Stimulated activated CD8-positive, alpha-beta memory T cell treated with anti-CD3 and anti-CD28 coated beads, Interleukin-4, amount 100 ng/mL, for 1 hour (primary cell): ENCODE results near the gene PTCH2.

ENCODE experiments used
- DNase-seq, 2 donors: peaks; one replicate each; pipeline ENCODE4 v3.0.0-alpha.2; 2020; ENCODE audit warnings: low read depth in 2 of 2, low spot score in 1 of 2

PTCH2 gene, protein sequence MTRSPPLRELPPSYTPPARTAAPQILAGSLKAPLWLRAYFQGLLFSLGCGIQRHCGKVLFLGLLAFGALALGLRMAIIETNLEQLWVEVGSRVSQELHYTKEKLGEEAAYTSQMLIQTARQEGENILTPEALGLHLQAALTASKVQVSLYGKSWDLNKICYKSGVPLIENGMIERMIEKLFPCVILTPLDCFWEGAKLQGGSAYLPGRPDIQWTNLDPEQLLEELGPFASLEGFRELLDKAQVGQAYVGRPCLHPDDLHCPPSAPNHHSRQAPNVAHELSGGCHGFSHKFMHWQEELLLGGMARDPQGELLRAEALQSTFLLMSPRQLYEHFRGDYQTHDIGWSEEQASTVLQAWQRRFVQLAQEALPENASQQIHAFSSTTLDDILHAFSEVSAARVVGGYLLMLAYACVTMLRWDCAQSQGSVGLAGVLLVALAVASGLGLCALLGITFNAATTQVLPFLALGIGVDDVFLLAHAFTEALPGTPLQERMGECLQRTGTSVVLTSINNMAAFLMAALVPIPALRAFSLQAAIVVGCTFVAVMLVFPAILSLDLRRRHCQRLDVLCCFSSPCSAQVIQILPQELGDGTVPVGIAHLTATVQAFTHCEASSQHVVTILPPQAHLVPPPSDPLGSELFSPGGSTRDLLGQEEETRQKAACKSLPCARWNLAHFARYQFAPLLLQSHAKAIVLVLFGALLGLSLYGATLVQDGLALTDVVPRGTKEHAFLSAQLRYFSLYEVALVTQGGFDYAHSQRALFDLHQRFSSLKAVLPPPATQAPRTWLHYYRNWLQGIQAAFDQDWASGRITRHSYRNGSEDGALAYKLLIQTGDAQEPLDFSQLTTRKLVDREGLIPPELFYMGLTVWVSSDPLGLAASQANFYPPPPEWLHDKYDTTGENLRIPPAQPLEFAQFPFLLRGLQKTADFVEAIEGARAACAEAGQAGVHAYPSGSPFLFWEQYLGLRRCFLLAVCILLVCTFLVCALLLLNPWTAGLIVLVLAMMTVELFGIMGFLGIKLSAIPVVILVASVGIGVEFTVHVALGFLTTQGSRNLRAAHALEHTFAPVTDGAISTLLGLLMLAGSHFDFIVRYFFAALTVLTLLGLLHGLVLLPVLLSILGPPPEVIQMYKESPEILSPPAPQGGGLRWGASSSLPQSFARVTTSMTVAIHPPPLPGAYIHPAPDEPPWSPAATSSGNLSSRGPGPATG

DNA sequence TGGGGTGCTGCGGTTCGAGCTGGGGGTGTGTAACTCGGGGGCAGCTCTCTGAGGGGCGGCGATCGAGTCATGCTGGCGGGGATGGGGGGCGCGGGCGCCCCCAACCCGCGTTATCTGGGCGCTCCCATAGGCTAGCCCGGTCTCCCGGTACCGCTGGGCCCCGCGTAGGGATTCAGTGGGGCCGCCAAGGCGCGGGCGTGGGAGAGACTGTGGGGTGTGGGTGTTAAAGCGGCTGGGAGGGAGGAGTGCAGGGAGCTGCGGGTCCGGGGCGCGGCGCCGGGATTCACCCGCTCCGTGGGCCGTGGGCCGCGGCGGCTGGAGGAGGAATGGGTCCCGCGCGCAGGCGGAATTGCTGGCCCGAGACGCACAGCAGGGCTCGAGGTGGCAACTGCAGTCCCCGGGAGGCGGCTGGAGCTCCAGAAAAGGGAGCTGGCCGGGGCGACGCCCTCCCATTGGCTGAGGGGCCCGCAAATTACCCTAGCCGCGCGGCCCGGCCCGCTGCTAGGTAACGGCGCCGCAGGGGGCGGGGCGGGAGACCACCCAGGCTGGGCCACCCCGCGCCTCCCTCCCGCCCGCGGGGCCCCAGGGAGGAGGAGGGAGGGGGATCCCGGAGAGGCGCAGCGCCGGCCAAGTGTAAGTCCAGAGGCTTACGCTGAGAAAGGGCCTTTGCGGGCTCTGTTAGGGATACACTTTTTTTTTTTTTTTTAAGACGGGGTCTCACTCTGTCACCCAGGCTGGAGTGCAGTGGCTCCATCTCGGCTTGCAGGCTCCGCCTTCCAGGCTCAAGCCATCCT, at the start of gene PTCH2:
Gene PTCH2 (minus strand): TSS at position 392 of the 794 bp plus-strand sequence. CDS start 321 bp downstream, at position 71.
- DNase-seq, result peak in 1 of 2 donors; percentile 6

DNA sequence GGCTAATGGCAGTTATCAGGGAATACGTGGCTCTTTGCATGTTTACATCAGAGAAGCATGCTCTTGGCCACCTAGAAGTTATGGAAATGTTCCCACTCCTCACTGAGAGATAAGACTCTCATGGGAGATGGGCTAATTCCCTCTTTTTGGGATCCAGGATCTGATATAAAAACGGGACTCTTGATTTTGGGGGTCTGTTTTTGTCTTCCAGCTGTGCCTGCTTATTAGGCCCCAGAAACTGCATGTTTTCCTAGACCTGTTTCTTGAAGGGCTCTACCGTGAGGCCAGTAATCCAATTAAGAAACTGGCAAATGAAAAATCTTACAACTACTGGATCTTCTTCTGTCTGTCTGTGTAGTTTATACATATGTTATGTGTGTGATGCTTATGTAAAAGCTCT, 47.0 kb upstream of the PTCH2 start:
- DNase-seq, result no peak

DNA sequence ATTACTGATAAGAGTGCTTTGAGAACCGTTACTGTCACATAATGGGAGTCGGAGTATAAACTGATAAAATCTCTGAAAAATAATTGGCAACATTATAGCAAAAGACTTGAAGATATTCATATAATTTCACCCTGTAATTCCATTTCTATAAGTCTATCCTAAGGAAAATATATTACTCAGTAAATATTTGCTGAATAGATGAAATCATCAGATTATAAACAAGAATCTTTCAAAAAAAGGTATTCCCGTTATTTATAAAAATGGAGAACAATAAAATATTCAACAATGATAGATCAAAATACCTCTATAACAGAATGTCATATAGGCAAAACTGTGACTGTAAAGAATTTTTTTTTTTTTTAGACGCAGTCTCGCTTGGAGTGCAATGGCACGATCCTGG, 42.4 kb upstream of the PTCH2 start:
- DNase-seq, result no peak

DNA sequence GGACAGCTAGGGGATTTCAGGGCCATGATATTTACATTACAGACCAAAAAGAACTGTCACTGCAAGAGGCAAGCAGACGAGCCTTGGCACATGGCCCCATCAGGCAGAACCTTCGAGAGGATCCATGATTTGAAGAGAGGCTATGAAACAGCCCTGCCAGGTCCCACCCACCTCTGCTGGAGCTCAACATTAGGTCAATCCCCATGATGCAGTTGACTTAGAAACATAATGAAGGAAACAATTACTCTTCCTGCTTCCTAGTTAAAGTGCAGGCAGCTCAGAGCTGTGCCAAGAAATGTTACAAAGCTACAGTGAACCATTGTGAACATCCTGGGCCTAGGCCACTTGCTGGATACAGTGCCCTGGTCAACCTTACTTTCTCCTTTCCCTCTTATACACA, 41.7 kb upstream of the PTCH2 start:
- no peak for DNase-seq

DNA sequence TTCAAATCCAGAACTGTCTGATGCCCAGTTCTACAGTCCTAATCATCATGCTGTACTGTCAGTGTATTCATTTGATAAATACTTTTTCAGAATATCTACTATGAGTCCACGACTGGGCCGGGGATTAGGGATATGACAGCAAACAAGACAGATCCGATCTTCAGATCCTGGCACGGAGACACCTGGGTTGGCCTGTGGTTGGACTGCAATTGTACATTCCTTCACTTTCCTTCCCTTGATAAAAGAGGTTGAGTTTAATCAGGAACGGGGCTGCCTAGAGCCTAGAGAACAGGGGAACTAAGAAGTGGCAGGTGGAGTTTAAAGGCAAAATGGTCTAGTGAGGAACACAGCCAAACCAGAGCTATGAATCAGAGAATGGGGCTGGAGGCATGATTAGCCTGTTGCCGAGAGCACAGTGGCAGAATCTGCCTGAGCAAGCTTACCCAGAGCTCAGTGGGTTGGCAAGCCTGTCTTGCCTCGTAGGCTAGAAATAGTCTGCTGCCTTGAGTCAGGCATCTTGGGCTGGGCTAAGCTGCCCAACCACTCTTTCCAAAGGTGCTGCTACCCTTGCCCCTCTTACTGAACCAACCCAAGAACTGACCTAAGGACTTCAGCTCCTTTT, 38.1 kb upstream of the PTCH2 start:
- DNase-seq, result no peak

DNA sequence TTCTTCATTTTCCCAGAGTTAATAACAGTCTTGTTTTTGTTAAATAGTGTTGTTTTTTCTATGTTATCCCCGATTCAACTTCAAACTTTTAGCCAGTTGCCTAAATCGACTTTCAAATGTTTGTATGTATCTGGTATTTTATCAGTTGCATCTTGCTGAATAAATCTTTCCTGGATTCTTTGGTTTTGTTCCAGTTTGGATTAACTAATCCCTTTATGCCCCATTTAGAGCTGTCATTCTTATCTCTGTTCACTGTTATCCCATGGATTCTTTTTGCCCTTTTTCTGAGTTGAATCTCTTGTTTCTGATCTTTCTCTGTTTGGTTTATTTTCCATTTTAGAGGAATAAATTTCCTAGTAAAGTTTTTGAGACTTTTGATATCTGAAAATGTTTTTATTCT, 31.1 kb upstream of the PTCH2 start:
- no peak for DNase-seq

DNA sequence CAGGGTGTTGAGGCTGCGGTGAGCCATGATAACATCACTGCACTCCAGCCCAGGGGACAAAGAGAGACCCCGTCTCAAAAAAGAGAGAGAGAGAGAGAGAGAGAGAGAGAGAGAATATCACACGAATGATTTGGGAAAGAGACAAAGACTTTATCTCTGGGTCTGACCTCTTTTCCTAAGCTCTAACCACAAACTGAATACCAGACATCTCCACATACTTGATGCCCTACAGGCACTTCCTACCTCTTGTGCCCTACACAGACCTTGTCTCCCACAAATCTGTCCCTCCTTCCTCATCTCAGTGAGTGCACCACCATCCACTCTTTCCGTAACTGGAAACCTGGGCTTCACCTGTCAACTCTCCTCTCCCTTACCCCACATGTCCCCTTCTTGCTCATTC, 27.0 kb upstream of the PTCH2 start:
- DNase-seq, result no peak

DNA sequence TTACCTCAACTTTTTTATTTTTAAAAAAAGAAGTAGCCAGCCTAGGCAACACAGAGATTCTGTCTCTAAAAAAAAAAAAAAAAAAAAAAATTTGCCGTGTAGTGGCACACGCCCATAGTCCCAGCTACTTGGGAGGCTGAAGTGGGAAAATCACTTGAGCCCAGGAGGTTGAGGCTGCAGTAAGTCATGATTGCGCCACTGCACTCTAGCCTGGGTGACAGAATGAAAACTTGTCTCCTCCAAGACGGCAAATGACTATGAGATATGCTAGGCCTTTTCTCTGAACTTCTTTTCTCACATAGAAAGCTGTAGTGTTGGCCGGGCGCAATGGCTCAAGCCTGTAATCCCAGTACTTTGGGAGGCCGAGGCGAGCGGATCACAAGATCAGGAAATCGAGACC, 24.7 kb upstream of the PTCH2 start:
- no peak for DNase-seq

DNA sequence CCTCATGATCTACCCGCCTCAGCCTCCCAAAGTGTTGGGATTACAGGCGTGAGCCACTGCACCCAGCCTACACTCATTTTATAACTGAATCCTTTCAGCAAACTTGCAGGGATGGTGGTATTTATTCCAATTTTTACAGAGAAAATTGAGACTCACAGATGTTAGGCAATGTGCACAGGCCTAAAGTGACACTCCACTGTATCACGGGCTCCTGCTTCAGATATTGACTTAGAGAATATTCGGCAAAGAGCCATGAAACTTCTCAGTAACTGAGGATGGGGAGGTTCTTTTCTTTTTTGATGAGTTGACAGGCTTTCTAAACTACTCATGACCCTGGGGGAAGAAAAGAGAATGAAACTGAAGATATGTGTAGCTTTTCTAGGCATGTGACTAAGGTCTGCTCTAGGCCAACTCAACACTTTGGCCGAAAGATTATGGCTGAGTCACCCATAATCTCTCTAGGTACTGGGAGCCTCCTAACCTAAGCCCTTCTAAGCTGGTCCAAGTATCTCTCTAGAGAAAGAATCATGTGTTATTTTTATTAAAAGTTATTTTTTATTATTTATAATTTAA, 19.9 kb upstream of the PTCH2 start:
- no peak for DNase-seq

DNA sequence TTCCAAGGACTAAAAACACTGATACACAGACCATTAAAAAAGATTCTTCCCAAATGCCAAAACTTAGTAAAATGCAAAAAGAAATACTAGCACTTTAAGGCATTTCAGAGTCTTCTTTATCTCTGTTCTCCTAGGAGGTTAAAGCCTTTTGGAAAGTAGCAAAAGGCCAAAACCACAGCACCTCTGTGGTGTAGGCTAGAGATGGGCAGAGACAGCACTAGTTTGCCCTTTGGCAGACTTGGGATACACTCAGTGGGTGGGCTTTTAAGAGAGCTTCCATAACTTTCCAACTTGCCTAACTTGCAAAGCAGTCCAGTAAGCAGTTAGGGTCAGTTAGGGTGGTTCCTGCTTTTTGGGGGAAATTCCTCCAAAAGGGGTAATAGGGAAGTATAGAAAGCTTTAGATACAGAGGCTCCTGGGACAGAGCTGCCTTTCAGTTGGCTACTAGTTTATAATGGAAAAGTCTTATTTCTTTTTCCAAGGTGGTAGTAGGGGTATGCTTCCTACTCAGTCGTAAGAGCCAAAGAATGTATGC, 17.9 kb upstream of the PTCH2 start:
- no peak for DNase-seq

DNA sequence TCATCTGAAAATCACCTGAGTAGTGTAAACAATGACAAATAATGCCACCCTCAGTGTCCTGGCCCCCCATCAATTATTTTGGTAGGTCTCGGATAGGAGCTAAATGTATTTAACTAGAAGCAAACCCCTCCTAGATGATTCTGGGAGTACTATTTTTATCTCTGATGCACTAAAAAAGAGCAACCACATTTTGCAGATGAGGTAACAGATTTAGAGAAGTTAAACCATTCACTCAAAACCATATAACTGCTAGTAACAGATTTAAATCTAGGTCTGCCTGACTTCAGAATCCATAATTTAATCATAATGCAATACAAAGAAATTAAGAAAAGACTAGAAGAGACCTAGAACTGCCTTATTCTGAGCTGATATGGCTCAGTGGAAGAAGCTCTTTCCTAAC, 17.3 kb upstream of the PTCH2 start:
- DNase-seq, result no peak

DNA sequence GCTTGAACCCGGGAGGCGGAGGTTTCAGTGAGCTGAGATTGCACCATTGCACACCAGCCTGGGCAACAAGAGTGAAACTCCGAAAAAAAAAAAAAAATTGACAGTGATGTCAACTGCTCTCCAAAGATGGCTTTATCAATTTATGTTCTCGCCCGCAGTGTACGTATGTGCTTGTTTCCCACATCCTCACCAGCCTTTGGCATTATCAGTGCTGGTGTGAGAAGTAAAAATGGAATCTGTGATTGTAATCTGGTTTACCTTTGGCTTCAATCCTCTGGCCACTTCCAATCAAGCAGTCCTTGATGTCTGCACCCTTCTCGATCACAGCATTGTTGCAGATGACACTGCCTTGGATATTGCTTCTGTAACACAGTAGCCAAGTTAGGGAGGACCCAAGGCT, 14.4 kb upstream of the PTCH2 start:
- no peak for DNase-seq

DNA sequence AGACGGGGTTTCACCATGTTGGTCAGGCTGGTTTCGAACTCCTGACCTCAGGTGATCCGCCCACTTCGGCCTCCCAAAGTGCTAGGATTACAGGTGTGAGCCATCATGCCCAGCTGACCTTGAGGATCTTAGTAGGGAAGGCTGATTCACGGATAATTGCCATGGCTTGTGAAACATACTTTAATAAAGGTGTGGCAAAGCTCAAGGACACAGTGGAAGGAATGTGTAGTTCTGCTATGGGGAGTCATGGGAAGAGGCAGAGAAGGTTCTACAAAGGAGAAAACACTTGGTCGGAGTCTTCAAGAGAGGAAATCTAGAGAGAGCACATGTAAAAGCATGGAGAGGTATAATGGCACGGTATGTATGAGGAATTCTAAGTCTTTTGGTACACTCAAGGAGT, 12.7 kb upstream of the PTCH2 start:
- DNase-seq, result no peak

DNA sequence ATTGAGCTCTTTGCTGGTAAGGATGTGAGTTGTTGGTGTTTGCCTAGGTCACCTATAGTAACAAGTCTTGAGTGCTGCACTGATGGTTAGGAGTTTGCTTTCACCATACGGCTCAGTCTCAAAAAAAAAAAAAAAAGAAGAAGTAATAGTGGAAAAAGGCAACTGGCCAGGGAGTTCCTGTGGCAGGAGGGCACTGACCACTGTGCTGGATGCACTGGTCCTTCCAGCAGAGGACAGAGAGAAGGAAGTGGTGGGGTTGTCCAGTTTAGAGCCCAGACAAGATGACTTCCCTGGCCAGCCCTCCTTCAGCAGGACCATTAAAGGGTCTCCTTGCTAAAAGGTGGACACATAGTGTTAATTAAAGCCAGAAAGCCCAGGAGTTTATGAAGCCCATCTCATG, 11.9 kb upstream of the PTCH2 start:
- DNase-seq, result no peak

DNA sequence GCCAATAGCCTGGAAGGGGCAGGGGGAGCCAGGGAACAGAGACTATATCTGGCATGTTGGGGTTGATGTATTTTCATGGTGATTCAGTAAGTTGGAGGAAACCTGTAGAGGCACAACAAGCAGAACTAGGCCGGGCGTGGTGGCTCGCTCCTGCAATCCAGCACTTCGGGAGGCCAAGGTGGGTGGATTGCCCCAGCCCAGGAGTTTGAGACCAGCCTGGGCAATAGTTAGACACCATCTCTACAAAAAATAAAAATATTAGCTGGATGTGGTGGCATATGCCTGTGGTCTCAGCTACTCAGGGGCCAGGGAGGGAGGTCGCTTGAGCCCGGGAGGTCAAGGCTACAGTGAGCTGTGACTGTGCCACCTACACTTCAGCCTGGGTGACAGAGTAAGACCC, 10.1 kb upstream of the PTCH2 start:
- DNase-seq, result no peak

DNA sequence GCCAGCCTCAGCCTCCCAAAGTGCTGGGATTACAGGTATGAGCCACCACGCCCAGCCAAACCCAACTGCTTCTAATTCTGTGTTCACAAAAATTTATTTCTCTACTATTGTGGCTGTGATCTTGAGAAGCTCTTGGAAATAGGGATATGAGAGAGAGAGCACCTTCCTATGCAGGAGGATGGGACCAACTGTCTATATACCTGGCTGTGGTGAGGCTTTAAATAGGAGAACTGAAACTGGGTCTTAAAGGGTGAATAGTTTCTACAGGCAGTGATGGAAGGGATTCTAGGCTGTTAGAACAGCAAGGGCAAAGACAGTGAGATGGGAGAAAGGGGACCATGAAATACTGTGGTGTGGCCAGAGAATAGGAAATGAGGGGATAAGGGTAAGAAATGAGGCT, 8.3 kb upstream of the PTCH2 start:
- DNase-seq, result no peak

DNA sequence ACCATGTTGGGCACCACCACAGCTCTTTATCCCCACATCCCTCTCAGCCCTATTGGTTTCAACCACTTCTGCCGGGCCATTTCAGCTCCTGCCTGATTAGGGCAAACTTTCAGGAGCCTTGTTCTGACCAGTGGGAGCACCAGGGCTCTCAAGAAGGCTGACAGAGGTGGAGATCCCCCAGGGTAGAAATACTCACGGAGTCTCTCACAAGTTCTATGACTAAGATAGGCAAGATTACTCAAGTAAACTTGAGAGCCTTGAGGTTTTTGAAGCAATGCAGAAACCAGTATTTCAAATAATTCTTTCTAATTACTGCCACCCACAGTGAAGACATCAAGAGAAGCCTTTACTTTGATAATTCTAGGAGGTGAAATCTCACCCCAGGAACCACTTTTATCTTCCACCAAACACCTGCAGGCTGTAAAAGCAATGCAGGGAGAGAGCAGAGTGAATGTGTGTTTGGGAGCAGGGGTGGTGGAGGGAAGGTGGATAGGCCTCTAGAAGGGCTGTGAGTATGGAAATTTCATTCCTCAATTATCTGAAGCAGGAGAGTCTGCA, 6.6 kb upstream of the PTCH2 start:
- DNase-seq, result no peak

DNA sequence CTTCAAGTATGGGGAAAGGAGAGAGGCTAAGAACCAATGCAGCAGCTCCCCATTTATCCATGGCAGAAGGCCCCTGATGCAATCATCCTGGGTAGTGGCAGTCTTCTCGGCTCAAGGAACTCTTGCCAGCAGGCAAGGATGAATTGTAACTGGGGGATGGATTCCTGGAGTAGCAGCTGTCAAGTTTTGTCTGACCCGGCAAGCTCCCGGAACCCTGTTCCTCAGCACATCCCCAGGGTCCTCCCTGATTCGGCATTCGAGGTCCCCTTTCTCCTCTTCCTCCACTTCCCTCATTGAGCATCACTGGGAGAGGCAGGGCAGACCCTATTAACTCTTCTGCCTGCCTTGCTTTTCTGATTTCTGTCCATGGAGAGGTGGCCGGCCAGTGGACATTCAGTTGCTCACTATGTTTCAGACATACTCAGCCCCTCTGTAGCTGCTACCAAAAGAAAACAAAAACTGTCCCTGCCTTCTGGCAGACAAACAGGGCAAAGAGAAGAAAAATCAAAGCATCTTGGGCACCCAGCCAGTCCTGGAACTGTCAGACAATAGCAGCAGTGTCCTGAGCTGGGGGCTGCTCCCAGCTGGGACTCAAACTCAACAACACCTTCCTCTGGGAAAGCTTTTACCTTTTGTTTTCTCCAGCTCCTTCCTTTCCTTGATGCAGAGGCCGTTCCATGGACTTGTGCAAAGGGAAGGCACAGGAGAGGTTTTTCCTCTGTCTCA, 5.6 kb upstream of the PTCH2 start:
- DNase-seq, result no peak

DNA sequence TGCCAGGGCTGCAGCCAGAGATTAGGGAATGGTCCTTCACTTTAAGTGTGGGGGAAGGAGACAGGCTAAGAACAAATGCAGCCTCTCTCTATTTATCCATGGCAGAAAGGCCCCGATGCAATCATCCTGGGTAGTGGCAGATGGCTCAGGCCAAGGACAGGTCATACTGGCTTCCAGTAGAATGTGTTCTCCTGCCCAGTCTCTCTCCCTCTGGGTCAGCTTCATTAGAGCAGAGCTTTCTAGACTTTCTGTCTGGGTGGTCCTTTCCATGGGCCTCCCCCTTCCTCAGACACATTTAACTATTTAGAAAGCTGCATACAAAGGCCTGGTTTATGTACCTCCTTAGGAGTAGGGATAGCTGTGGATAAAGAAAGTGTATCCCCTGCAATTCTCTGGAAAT, 4.8 kb upstream of the PTCH2 start:
- DNase-seq, result no peak
